ENCODE data around the gene HSPBAP1.

DNA sequence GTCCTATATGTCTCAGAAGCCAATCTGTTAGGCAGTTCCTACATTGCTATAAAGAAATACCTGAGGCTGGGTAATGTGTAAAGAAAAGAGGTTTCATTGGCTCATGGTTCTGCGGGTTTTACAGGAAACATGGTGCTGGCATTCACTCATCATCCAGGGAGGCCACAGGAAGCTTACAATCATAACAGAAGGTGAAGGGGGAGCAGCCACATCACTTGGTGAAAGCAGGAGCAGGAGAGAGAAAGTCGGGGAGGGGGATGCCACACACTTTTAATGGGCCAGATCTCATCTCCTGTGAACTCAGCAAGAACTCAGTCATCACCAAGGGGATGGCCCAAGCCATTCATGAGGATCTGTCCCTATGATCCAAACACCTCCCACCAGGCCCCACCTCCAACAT lies 10.3 kb upstream of the HSPBAP1 start:
- no peak for TF ChIP-seq POLR2A (IDR thresholded peaks at IDR 0.05; ENCODE audit: low read depth, low read length)
- TF ChIP-seq TAF1 (IDR thresholded peaks at IDR 0.05; ENCODE audit: borderline replicate concordance, low read depth, low read length) = no peak
- no peak for TF ChIP-seq POLR2AphosphoS5 (IDR thresholded peaks at IDR 0.05; ENCODE audit: low read depth, low read length)
